SK-N-SH treated with all-trans-retinoic acid at 6 μM for 48 hours (cell line): Measurements from ENCODE around the gene SLC8A2.

ENCODE experiments used
- ATAC-seq: fragments of 200-7000 bp; cut with Tn5 transposase; 3 replicates; pipeline ENCODE4 v1.9.1; 2020; ENCODE audit warnings: mild to moderate bottlenecking, moderate library complexity
- ARNTL ChIP-seq: fragments of 450-650 bp; formaldehyde crosslinking; IDR thresholded peaks from 2 replicates; pipeline ENCODE4 v1.5.0; 2020; ENCODE audit warnings: low read depth, mild to moderate bottlenecking, moderate library complexity, borderline replicate concordance
- BACH2 ChIP-seq: fragments of 250-450 bp; sonication (Bioruptor Pico); IDR thresholded peaks from 2 replicates; pipeline ENCODE4 v1.9.0; 2021; ENCODE audit warnings: mild to moderate bottlenecking, borderline replicate concordance
- CSDC2 ChIP-seq: fragments of 250-450 bp; sonication (Bioruptor Pico); IDR thresholded peaks from 2 replicates; pipeline ENCODE4 v1.5.0; 2020; ENCODE audit warnings: mild to moderate bottlenecking, moderate library complexity
- ESRRG ChIP-seq: fragments of 250-450 bp; sonication (Bioruptor Pico); IDR thresholded peaks from 2 replicates; pipeline ENCODE4 v1.6.1; 2021; ENCODE audit warnings: mild to moderate bottlenecking
- ISL1 ChIP-seq: fragments of 250-450 bp; sonication (Bioruptor Pico); IDR thresholded peaks from 2 replicates; pipeline ENCODE4 v2.1.2; 2022; ENCODE audit warnings: mild to moderate bottlenecking, moderate library complexity
- OSR1 ChIP-seq: fragments of 250-450 bp; sonication (Bioruptor Pico); IDR thresholded peaks from 2 replicates; pipeline ENCODE4 v1.8.0; 2022; ENCODE audit warnings: moderate library complexity, mild to moderate bottlenecking, inconsistent platforms
- PPARA ChIP-seq: fragments of 250-450 bp; sonication (Bioruptor Pico); IDR thresholded peaks from 2 replicates; pipeline ENCODE4 v1.5.0; 2020; ENCODE audit warnings: mild to moderate bottlenecking, borderline replicate concordance
- RARB ChIP-seq: fragments of 250-450 bp; sonication (Bioruptor Pico); IDR thresholded peaks from 2 replicates; pipeline ENCODE4 v1.8.0; 2021; ENCODE audit warnings: mild to moderate bottlenecking, moderate library complexity
- SNAI2 ChIP-seq: fragments of 250-450 bp; sonication (Bioruptor Pico); IDR thresholded peaks from 2 replicates; pipeline ENCODE4 v1.5.0; 2020; ENCODE audit warnings: mild to moderate bottlenecking, moderate library complexity
- TOX ChIP-seq: fragments of 250-450 bp; sonication (Bioruptor Pico); IDR thresholded peaks from 2 replicates; pipeline ENCODE4 v1.8.0; 2021; ENCODE audit warnings: mild to moderate bottlenecking, moderate library complexity, borderline replicate concordance
- ZC3H10 ChIP-seq: fragments of 250-450 bp; sonication (Bioruptor Pico); IDR thresholded peaks from 2 replicates; pipeline ENCODE4 v1.5.1; 2021; ENCODE audit warnings: mild to moderate bottlenecking, moderate library complexity
- ZFP3 ChIP-seq: fragments of 250-450 bp; sonication (Bioruptor Pico); IDR thresholded peaks from 2 replicates; pipeline ENCODE4 v1.5.0; 2020; ENCODE audit warnings: mild to moderate bottlenecking, moderate library complexity
- ZFP30 ChIP-seq: fragments of 450-650 bp; formaldehyde crosslinking; IDR thresholded peaks from 2 replicates; pipeline ENCODE4 v1.5.0; 2022; ENCODE audit warnings: mild to moderate bottlenecking, moderate library complexity
- ZNF565 ChIP-seq: fragments of 450-650 bp; formaldehyde crosslinking; conservative IDR thresholded peaks from 2 replicates; pipeline ENCODE4 v1.5.0; 2020; ENCODE audit warnings: low read depth, mild to moderate bottlenecking, moderate library complexity
- ZNF70 ChIP-seq: fragments of 450-650 bp; formaldehyde crosslinking; IDR thresholded peaks from 2 replicates; pipeline ENCODE4 v1.5.0; 2020; ENCODE audit warnings: mild to moderate bottlenecking, moderate library complexity
- ZNF8 ChIP-seq: fragments of 450-650 bp; formaldehyde crosslinking; IDR thresholded peaks from 2 replicates; pipeline ENCODE4 v1.5.0; 2020; ENCODE audit warnings: mild to moderate bottlenecking, moderate library complexity
- TF ChIP-seq, protein P1 (sequence below): fragments of 250-450 bp; sonication (Bioruptor Pico); IDR thresholded peaks from 2 replicates; pipeline ENCODE4 v1.5.0; 2020; ENCODE audit warnings: mild to moderate bottlenecking, moderate library complexity
- TF ChIP-seq, protein P2 (sequence below): fragments of 250-450 bp; sonication (Bioruptor Pico); IDR thresholded peaks from 2 replicates; pipeline ENCODE4 v1.8.0; 2021; ENCODE audit warnings: low read depth, mild to moderate bottlenecking, moderate library complexity, borderline replicate concordance
- TF ChIP-seq, protein P3 (sequence below): fragments of 250-450 bp; sonication (Bioruptor Pico); IDR thresholded peaks from 2 replicates; pipeline ENCODE4 v1.5.1; 2021; ENCODE audit warnings: mild to moderate bottlenecking, moderate library complexity
- TF ChIP-seq, protein P4 (sequence below): fragments of 250-450 bp; sonication (Bioruptor Pico); IDR thresholded peaks from 2 replicates; pipeline ENCODE4 v1.8.0; 2020; ENCODE audit warnings: mild to moderate bottlenecking, moderate library complexity, borderline replicate concordance
- TF ChIP-seq, protein P5 (sequence below): fragments of 250-450 bp; sonication (Bioruptor Pico); IDR thresholded peaks from 2 replicates; pipeline ENCODE4 v1.5.1; 2020; ENCODE audit warnings: low read depth, mild to moderate bottlenecking, moderate library complexity

The SLC8A2 gene

DNA sequence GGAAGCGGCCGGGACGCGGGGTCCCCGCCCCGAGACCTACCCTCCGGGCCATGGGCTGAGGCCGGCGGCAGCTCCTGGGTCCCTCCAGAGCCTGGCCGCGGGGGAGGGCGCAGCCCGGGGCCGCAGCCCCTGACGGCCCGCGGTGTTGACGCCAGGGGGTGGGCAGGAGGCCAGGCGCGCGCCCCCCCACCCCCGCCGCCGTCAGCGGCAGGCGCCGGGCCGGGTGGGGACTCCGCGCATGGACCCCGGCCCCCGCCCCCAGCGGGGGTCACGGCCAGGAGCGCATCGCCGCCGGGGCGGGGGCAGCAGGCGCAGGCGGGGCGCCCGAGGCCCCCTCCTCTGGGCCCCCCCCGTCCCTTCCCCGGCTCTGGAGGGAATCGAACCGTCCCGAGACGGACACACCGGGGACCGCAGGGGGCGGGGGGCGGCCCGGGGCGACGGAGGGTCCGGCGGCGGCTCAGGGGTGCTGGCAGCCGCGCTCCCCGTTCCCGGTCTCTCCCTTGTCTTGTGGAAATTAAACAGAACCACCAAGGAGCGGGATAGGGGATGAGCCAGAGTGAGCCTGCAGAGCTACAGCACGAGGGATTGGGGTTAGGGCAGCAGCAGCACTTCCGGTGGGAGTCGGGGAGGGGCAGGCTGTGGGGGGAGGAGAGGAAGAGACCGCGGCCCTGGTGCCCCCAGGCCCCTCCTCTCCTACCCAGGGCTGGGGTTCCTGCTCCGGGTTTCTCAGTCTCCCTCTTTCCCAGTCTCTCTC is 52.5 kb downstream of the SLC8A2 start, which contains the start of gene MEIS3:
Gene MEIS3 (minus strand): TSS at position 498 of the 754 bp plus-strand sequence. CDS start 446 bp downstream, at position 52.
- TF ChIP-seq ESRRG (CRISPR knock-in tag) = no peak
- TF ChIP-seq SNAI2 (CRISPR knock-in tag) = no peak
- TF ChIP-seq CSDC2 (CRISPR knock-in tag) = no peak
- TF ChIP-seq ZC3H10 = no peak
- no peak for TF ChIP-seq TOX
- TF ChIP-seq, protein P1, sequence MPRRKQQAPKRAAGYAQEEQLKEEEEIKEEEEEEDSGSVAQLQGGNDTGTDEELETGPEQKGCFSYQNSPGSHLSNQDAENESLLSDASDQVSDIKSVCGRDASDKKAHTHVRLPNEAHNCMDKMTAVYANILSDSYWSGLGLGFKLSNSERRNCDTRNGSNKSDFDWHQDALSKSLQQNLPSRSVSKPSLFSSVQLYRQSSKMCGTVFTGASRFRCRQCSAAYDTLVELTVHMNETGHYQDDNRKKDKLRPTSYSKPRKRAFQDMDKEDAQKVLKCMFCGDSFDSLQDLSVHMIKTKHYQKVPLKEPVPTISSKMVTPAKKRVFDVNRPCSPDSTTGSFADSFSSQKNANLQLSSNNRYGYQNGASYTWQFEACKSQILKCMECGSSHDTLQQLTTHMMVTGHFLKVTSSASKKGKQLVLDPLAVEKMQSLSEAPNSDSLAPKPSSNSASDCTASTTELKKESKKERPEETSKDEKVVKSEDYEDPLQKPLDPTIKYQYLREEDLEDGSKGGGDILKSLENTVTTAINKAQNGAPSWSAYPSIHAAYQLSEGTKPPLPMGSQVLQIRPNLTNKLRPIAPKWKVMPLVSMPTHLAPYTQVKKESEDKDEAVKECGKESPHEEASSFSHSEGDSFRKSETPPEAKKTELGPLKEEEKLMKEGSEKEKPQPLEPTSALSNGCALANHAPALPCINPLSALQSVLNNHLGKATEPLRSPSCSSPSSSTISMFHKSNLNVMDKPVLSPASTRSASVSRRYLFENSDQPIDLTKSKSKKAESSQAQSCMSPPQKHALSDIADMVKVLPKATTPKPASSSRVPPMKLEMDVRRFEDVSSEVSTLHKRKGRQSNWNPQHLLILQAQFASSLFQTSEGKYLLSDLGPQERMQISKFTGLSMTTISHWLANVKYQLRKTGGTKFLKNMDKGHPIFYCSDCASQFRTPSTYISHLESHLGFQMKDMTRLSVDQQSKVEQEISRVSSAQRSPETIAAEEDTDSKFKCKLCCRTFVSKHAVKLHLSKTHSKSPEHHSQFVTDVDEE (CRISPR knock-in tag) = no peak
- peak; percentile 15 for ATAC-seq

DNA sequence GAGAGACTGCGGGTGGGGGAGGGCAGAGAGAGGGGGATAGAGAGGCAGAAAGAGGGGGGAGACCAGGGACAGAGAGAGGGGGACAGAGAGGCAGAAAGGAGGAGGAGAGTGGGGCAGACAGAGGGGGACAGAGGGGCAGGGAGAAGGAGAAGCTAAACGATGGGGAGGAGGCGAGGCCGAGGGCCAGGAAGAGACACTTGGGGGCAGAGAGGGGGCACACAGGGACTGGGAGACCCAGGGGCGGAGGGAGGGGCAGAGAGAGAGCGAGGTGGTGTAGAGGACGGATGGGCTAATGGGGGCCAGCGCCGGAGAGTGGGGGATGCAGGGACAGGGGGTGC is 53.0 kb downstream of the SLC8A2 start:
- peak; percentile 8; the same call in 2 of the 3 replicates for ATAC-seq
- TF ChIP-seq ZNF70 (CRISPR knock-in tag) (no peak), CSDC2 (CRISPR knock-in tag) (no peak), BACH2 (CRISPR knock-in tag) (no peak), PPARA (CRISPR knock-in tag) (no peak), ESRRG (CRISPR knock-in tag) (no peak), ZFP30 (CRISPR knock-in tag) (no peak), ZNF565 (CRISPR knock-in tag) (no peak), TOX (no peak), RARB (CRISPR knock-in tag) (no peak), ZNF8 (CRISPR knock-in tag) (no peak), ISL1 (no peak), OSR1 (CRISPR knock-in tag) (no peak), ZC3H10 (no peak), ARNTL (CRISPR knock-in tag) (no peak), ZFP3 (CRISPR knock-in tag) (no peak)
- TF ChIP-seq, protein P2, sequence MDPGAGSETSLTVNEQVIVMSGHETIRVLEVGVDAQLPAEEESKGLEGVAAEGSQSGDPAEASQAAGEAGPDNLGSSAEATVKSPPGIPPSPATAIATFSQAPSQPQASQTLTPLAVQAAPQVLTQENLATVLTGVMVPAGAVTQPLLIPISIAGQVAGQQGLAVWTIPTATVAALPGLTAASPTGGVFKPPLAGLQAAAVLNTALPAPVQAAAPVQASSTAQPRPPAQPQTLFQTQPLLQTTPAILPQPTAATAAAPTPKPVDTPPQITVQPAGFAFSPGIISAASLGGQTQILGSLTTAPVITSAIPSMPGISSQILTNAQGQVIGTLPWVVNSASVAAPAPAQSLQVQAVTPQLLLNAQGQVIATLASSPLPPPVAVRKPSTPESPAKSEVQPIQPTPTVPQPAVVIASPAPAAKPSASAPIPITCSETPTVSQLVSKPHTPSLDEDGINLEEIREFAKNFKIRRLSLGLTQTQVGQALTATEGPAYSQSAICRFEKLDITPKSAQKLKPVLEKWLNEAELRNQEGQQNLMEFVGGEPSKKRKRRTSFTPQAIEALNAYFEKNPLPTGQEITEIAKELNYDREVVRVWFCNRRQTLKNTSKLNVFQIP (CRISPR knock-in tag) = no peak
- TF ChIP-seq, protein P3, sequence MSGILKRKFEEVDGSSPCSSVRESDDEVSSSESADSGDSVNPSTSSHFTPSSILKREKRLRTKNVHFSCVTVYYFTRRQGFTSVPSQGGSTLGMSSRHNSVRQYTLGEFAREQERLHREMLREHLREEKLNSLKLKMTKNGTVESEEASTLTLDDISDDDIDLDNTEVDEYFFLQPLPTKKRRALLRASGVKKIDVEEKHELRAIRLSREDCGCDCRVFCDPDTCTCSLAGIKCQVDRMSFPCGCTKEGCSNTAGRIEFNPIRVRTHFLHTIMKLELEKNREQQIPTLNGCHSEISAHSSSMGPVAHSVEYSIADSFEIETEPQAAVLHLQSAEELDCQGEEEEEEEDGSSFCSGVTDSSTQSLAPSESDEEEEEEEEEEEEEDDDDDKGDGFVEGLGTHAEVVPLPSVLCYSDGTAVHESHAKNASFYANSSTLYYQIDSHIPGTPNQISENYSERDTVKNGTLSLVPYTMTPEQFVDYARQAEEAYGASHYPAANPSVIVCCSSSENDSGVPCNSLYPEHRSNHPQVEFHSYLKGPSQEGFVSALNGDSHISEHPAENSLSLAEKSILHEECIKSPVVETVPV (CRISPR knock-in tag) = no peak
- TF ChIP-seq, protein P1 (CRISPR knock-in tag) = no peak
- TF ChIP-seq, protein P4, sequence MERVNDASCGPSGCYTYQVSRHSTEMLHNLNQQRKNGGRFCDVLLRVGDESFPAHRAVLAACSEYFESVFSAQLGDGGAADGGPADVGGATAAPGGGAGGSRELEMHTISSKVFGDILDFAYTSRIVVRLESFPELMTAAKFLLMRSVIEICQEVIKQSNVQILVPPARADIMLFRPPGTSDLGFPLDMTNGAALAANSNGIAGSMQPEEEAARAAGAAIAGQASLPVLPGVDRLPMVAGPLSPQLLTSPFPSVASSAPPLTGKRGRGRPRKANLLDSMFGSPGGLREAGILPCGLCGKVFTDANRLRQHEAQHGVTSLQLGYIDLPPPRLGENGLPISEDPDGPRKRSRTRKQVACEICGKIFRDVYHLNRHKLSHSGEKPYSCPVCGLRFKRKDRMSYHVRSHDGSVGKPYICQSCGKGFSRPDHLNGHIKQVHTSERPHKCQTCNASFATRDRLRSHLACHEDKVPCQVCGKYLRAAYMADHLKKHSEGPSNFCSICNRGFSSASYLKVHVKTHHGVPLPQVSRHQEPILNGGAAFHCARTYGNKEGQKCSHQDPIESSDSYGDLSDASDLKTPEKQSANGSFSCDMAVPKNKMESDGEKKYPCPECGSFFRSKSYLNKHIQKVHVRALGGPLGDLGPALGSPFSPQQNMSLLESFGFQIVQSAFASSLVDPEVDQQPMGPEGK (CRISPR knock-in tag) = no peak
- TF ChIP-seq, protein P5, sequence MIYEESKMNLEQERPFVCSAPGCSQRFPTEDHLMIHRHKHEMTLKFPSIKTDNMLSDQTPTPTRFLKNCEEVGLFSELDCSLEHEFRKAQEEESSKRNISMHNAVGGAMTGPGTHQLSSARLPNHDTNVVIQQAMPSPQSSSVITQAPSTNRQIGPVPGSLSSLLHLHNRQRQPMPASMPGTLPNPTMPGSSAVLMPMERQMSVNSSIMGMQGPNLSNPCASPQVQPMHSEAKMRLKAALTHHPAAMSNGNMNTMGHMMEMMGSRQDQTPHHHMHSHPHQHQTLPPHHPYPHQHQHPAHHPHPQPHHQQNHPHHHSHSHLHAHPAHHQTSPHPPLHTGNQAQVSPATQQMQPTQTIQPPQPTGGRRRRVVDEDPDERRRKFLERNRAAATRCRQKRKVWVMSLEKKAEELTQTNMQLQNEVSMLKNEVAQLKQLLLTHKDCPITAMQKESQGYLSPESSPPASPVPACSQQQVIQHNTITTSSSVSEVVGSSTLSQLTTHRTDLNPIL (CRISPR knock-in tag) = no peak
